Lung (tissue), 12 donors: ENCODE results near the gene PXMP2. TPM values are rescaled to one million over a fixed set of nuclear protein-coding genes. Genes with fewer than 3 reads are reported as not detected.

Experiments
- ATAC-seq: fragments of 200-7000 bp; cut with Tn5 transposase; one replicate; pipeline ENCODE4 v1.9.1; 2020; ENCODE audit warnings: moderate number of reproducible peaks; ENCODE audit not compliant: insufficient read depth, low FRiP score
- DNase-seq, 3 donors: peaks; one replicate each; pipeline ENCODE4 v3.0.0-alpha.2; 2013 to 2017
- H3K27ac ChIP-seq, 2 donors: one replicate each; pipeline ENCODE4 v1.5.1; 2013; ENCODE audit warnings: mild to moderate bottlenecking in 2 of 2, moderate library complexity in 2 of 2, control low read depth in 1 of 2, inconsistent platforms in 1 of 2, low read depth in 1 of 2, low read length in 1 of 2
- H3K27me3 ChIP-seq, 3 donors: one replicate each; pipeline ENCODE4 v1.5.1; 2013; ENCODE audit warnings: low read length in 2 of 3; ENCODE audit not compliant: control insufficient read depth in 3 of 3, insufficient read depth in 3 of 3
- H3K36me3 ChIP-seq, 4 donors: one replicate each; pipeline ENCODE4 v1.5.1; 2013; ENCODE audit warnings: low read length in 4 of 4, mild to moderate bottlenecking in 1 of 4, moderate library complexity in 1 of 4; ENCODE audit not compliant: control insufficient read depth in 4 of 4, insufficient read depth in 4 of 4
- H3K4me1 ChIP-seq, 5 donors: one replicate each; pipeline ENCODE4 v1.5.1; 2013; ENCODE audit warnings: low read length in 5 of 5, mild to moderate bottlenecking in 2 of 5, moderate library complexity in 1 of 5; ENCODE audit not compliant: control insufficient read depth in 5 of 5, insufficient read depth in 5 of 5
- H3K4me3 ChIP-seq: one replicate; pipeline ENCODE4 v1.5.1; 2013; ENCODE audit warnings: mild to moderate bottlenecking, control low read depth, moderate library complexity
- H3K9ac ChIP-seq, 2 donors: one replicate each; pipeline ENCODE4 v1.5.1; 2013; ENCODE audit warnings: low read length in 2 of 2, control low read depth in 1 of 2; ENCODE audit not compliant: insufficient read depth in 1 of 2
- H3K9me3 ChIP-seq, 4 donors: one replicate each; pipeline ENCODE4 v1.5.1; 2013; ENCODE audit warnings: low read length in 3 of 4, mild to moderate bottlenecking in 1 of 4, moderate library complexity in 1 of 4; ENCODE audit not compliant: control insufficient read depth in 4 of 4, insufficient read depth in 3 of 4
- CTCF ChIP-seq: IDR thresholded peaks from 2 replicates; pipeline ENCODE4 v1.5.1; 2012; ENCODE audit warnings: mild to moderate bottlenecking; ENCODE audit errors: control extremely low read depth, extremely low read depth
- WGBS, 2 donors: extraction: QIAGEN DNeasy Blood & Tissue Kit; methylation state at CpG; one replicate each; pipeline ENCODE4 v1.1.7; 2013; 5-methylcytosine and 5-hydroxymethylcytosine counted together
- polyA plus RNA-seq, 2 donors: library from polyadenylated mRNA; stranded (reverse); fragments of 200-250 nt; gene quantifications; one replicate each; pipeline ENCODE4 v1.2.1, GENCODE V29; 2013
- total RNA-seq, 2 donors: library from RNA; depleted of rRNA in 1 of 2; stranded (reverse); fragments of >200 nt in 1 of 2; gene quantifications; one replicate each; pipeline ENCODE4 v1.2.1, GENCODE V29; 2014 to 2021
- donor health status: control.
- donor health status: control.
- donor health status: Bipolar disorder and iron deficiency.
- donor health status: healthy.
- donor health status: DM: yes; HTN: yes; CAD: no.

PXMP2 gene
- total and polyA plus RNA-seq, 4 donors: 5.6 to 15.3 (median 13.2) TPM

GRCh38 chr12:132715874-132716273 is 28.5 kb downstream of the PXMP2 start:
- peaks cover 9 to 46% (median 18%) of the 10 kb centered on the region in 4 donors for H3K36me3 ChIP-seq
- no peaks in the 10 kb centered on the region for H3K27me3 ChIP-seq
- ATAC-seq: no peak
- WGBS, 2 donors: 91 to 93% methylated on average over 9 of the region's 9 CpGs
- TF ChIP-seq CTCF: no peak
- peaks cover 0 to 8% (median 0%) of the 10 kb centered on the region in 5 donors for H3K4me1 ChIP-seq
- no peak overlapping the region for H3K9ac ChIP-seq
- no peak overlapping the region for H3K4me3 ChIP-seq
- no peaks in the 10 kb centered on the region for H3K9me3 ChIP-seq
- DNase-seq: no peak
- H3K27ac ChIP-seq: no peak overlapping the region

GRCh38 chr12:132716356-132716755 is 29.0 kb downstream of the PXMP2 start:
- H3K9ac ChIP-seq: no peak overlapping the region
- ATAC-seq: no peak
- 83 to 90% methylated on average over 11 of the region's 11 CpGs for WGBS, 2 donors
- peaks cover 9 to 51% (median 18%) of the 10 kb centered on the region in 4 donors for H3K36me3 ChIP-seq
- H3K4me3 ChIP-seq: no peak overlapping the region
- no peak for TF ChIP-seq CTCF
- peaks cover 0 to 5% (median 0%) of the 10 kb centered on the region in 5 donors for H3K4me1 ChIP-seq
- no peaks in the 10 kb centered on the region for H3K9me3 ChIP-seq
- no peak overlapping the region for H3K27ac ChIP-seq
- no peak for DNase-seq
- H3K27me3 ChIP-seq: no peaks in the 10 kb centered on the region

- H3K4me3 ChIP-seq: no peak overlapping the region
These were observed 29.6 kb downstream of the PXMP2 start for GRCh38 chr12:132717011-132717410.

More at GRCh38 chr12:132717011-132717410, 29.6 kb downstream of the PXMP2 start:
- Histone ChIP-seq H3K9me3 (no peaks in the 10 kb centered on the region), H3K27ac (no peak overlapping the region), H3K27me3 (no peaks in the 10 kb centered on the region), H3K36me3 (peaks cover 9 to 54% (median 18%) of the 10 kb centered on the region in 4 donors), H3K4me1 (peaks cover 0 to 2% (median 0%) of the 10 kb centered on the region in 5 donors), H3K9ac (no peak overlapping the region)
- ATAC-seq (no peak), DNase-seq (no peak)
- TF ChIP-seq CTCF: no peak
- WGBS, 2 donors: 84 to 93% methylated on average over 17 of the region's 17 CpGs
